H1 (cell line): Measurements from ENCODE around the gene AP4M1. TPM values are rescaled to one million over a fixed set of nuclear protein-coding genes. Genes with fewer than 3 reads are reported as not detected.

Experiments
- CTCF ChIA-PET: fragments of 300-600 bp; sonication (Branson Sonifier 250); formaldehyde crosslinking; loops from one replicate; lab custom pipeline; 2021; ENCODE audit not compliant: partially characterized antibody; lab: Charles Lee
- POLR2A ChIA-PET: fragments of 300-600 bp; sonication (Branson Sonifier 250); formaldehyde crosslinking; loops from one replicate; lab custom pipeline; 2021; ENCODE audit warnings: inconsistent platforms; ENCODE audit not compliant: partially characterized antibody; lab: Charles Lee
- DNase-seq, 2 experiments: peaks; one replicate each; pipeline versions ENCODE4 v3.0.0 to v3.0.0-alpha.2; 2010 to 2022; ENCODE audit warnings: low spot score in 2 of 2, low read depth in 1 of 2, mixed read lengths in 1 of 2
- FAIRE-seq: peaks from 2 replicates; lab custom pipeline; 2011; peaks lifted over from hg19 to GRCh38; lab: Jason Lieb, UNC
- H2AFZ ChIP-seq: 2 replicates; pipeline ENCODE4 v1.8.1; 2012; ENCODE audit warnings: low read length, inconsistent platforms
- H2AK5ac ChIP-seq: 2 replicates; pipeline ENCODE4 v1.6.1; 2013; ENCODE audit warnings: low read depth, low read length
- H2BK120ac ChIP-seq: replicated peaks from 2 replicates; pipeline ENCODE3; 2013; ENCODE audit warnings: low read depth, low read length, inconsistent platforms
- H2BK12ac ChIP-seq: 2 replicates; pipeline ENCODE4 v1.6.1; 2013; ENCODE audit warnings: low read depth, low read length
- H2BK15ac ChIP-seq: 2 replicates; pipeline ENCODE4 v1.6.1; 2013; ENCODE audit warnings: low read length
- H2BK20ac ChIP-seq: 2 replicates; pipeline ENCODE4 v1.6.1; 2013; ENCODE audit warnings: low read length
- H2BK5ac ChIP-seq: 2 replicates; pipeline ENCODE4 v1.6.1; 2013; ENCODE audit warnings: low read depth, low read length
- H3K14ac ChIP-seq: 2 replicates; pipeline ENCODE4 v1.6.1; 2013; ENCODE audit warnings: inconsistent platforms; ENCODE audit not compliant: insufficient read length
- H3K18ac ChIP-seq: 2 replicates; pipeline ENCODE4 v1.6.1; 2013; ENCODE audit warnings: low read length; ENCODE audit errors: extremely low read depth
- H3K23ac ChIP-seq: 2 replicates; pipeline ENCODE4 v1.6.1; 2013; ENCODE audit warnings: inconsistent platforms; ENCODE audit not compliant: insufficient read length
- H3K23me2 ChIP-seq: 2 replicates; pipeline ENCODE4 v1.6.1; 2013; ENCODE audit warnings: low read depth, low read length
- H3K27ac ChIP-seq: 2 replicates; pipeline ENCODE4 v1.6.1; 2011; ENCODE audit warnings: low read depth, low read length, inconsistent platforms
- H3K27me3 ChIP-seq, 4 experiments: replicated peaks in 1 of 4; 1 replicate in 1 of 4; 2 replicates in 3 of 4; pipeline versions ENCODE4 v1.6.1 to v1.8.1; 2011 to 2013; ENCODE audit warnings: low read length in 3 of 4, mild to moderate bottlenecking in 3 of 4, inconsistent platforms in 2 of 4, mixed read lengths in 2 of 4, moderate library complexity in 1 of 4; ENCODE audit not compliant: control insufficient read depth in 3 of 4, insufficient read depth in 3 of 4; ENCODE audit errors: extremely low read depth in 1 of 4
- H3K36me3 ChIP-seq, 4 experiments: 2 replicates each; pipeline versions ENCODE4 v1.6.1 to v1.8.1; 2011 to 2013; ENCODE audit warnings: mild to moderate bottlenecking in 4 of 4, low read length in 3 of 4, moderate library complexity in 2 of 4, control low read depth in 1 of 4, inconsistent platforms in 1 of 4; ENCODE audit not compliant: insufficient read depth in 4 of 4, control insufficient read depth in 2 of 4
- H3K4ac ChIP-seq: replicated peaks from 2 replicates; pipeline ENCODE3; 2013; ENCODE audit warnings: low read length, low read depth, mixed read lengths, inconsistent platforms; ENCODE audit not compliant: insufficient read length
- H3K4me1 ChIP-seq, 4 experiments: replicated peaks in 1 of 4; 1 replicate in 1 of 4; 2 replicates in 3 of 4; pipeline versions ENCODE4 v1.6.1 to v1.8.1; 2011 to 2013; ENCODE audit warnings: low read length in 3 of 4, inconsistent platforms in 2 of 4, mixed read lengths in 1 of 4; ENCODE audit not compliant: insufficient read depth in 4 of 4, control insufficient read depth in 3 of 4
- H3K4me2 ChIP-seq, 2 experiments: 2 replicates each; pipeline versions ENCODE4 v1.6.1 to v1.8.1; 2011 to 2013; ENCODE audit warnings: low read depth in 2 of 2, low read length in 2 of 2, control low read depth in 1 of 2, inconsistent platforms in 1 of 2, mild to moderate bottlenecking in 1 of 2; ENCODE audit not compliant: insufficient read depth in 1 of 2
- H3K4me3 ChIP-seq, 4 experiments: fragments of 200-600, 300-600 bp in 1 of 4; sonication (generic), shearing (Covaris generic), sonication (Bioruptor Twin) in 1 of 4; 2 replicates each; pipeline versions ENCODE4 v1.5.1 to v1.8.1; 2011 to 2016; ENCODE audit warnings: low read length in 4 of 4, low read depth in 3 of 4, control low read depth in 2 of 4, inconsistent platforms in 2 of 4, mild to moderate bottlenecking in 2 of 4, mixed read lengths in 1 of 4, moderate library complexity in 1 of 4; ENCODE audit not compliant: insufficient read depth in 2 of 4; ENCODE audit errors: extremely low read depth in 1 of 4
- H3K56ac ChIP-seq: replicated peaks from 2 replicates; pipeline ENCODE3; 2013; ENCODE audit warnings: low read depth, mild to moderate bottlenecking, mixed read lengths, low read length, inconsistent platforms; ENCODE audit not compliant: insufficient read length
- H3K79me1 ChIP-seq: 2 replicates; pipeline ENCODE4 v1.6.1; 2013; ENCODE audit warnings: low read depth, low read length, control low read depth
- H3K79me2 ChIP-seq, 2 experiments: 2 replicates each; pipeline versions ENCODE4 v1.6.1 to v1.8.1; 2012 to 2013; ENCODE audit warnings: low read length in 2 of 2, mild to moderate bottlenecking in 2 of 2, inconsistent platforms in 1 of 2; ENCODE audit not compliant: insufficient read depth in 2 of 2, control insufficient read depth in 1 of 2
- H3K9ac ChIP-seq, 4 experiments: replicated peaks in 1 of 4; 1 replicate in 1 of 4; 2 replicates in 3 of 4; pipeline versions ENCODE4 v1.6.1 to v1.8.1; 2011 to 2013; ENCODE audit warnings: low read depth in 3 of 4, low read length in 3 of 4, control low read depth in 2 of 4, mild to moderate bottlenecking in 2 of 4, moderate library complexity in 2 of 4, inconsistent platforms in 1 of 4; ENCODE audit errors: extremely low read depth in 1 of 4
- H3K9me3 ChIP-seq, 2 experiments: 2 replicates each; pipeline versions ENCODE4 v1.6.1 to v1.8.1; 2012 to 2013; ENCODE audit warnings: mild to moderate bottlenecking in 2 of 2, moderate library complexity in 2 of 2, control low read depth in 1 of 2, inconsistent platforms in 1 of 2, low read depth in 1 of 2, low read length in 1 of 2, mixed read lengths in 1 of 2; ENCODE audit not compliant: insufficient read depth in 2 of 2
- H4K20me1 ChIP-seq, 2 experiments: replicated peaks in 1 of 2; 2 replicates each; pipeline versions ENCODE3 to v1.8.1; 2011 to 2013; ENCODE audit warnings: inconsistent platforms in 2 of 2, low read length in 2 of 2, mild to moderate bottlenecking in 1 of 2; ENCODE audit not compliant: insufficient read depth in 2 of 2, control insufficient read depth in 1 of 2
- H4K5ac ChIP-seq: 2 replicates; pipeline ENCODE4 v1.6.1; 2013; ENCODE audit warnings: low read length, low read depth, mixed read lengths, inconsistent platforms; ENCODE audit not compliant: insufficient read length
- H4K8ac ChIP-seq: 2 replicates; pipeline ENCODE4 v1.8.0; 2013; ENCODE audit warnings: mild to moderate bottlenecking, moderate library complexity, low read length, inconsistent platforms; ENCODE audit not compliant: insufficient read depth; ENCODE audit errors: extremely low read depth
- H4K91ac ChIP-seq: replicated peaks from 2 replicates; pipeline ENCODE3; 2013; ENCODE audit warnings: low read length, mixed read lengths, inconsistent platforms; ENCODE audit not compliant: insufficient read length
- ASH2L ChIP-seq: fragments of 200-600, 300-600 bp; sonication (generic); IDR thresholded peaks from one replicate; pipeline ENCODE4 v1.7.1; 2017; ENCODE audit warnings: low read length
- ATF2 ChIP-seq: IDR thresholded peaks from 2 replicates; pipeline ENCODE4 v1.6.1; 2012; ENCODE audit warnings: low read length, inconsistent platforms
- KDM4A ChIP-seq: IDR thresholded peaks from one replicate; pipeline ENCODE4 v1.7.1; 2012; ENCODE audit warnings: low read depth, mild to moderate bottlenecking, moderate library complexity, low read length, inconsistent platforms; ENCODE audit not compliant: severe bottlenecking
- MAFK ChIP-seq: IDR thresholded peaks from 2 replicates; pipeline ENCODE4 v1.6.1; 2012; ENCODE audit warnings: low read depth, mild to moderate bottlenecking, improper control_type of control experiment, low read length
- POU5F1 ChIP-seq: IDR thresholded peaks from 2 replicates; pipeline ENCODE4 v1.6.1; 2011; ENCODE audit warnings: low read depth, mild to moderate bottlenecking, low read length, moderate library complexity
- RNF2 ChIP-seq: fragments of 200-900, 300-1000 bp; sonication (generic); IDR thresholded peaks from 2 replicates; pipeline ENCODE4 v1.7.1; 2016; ENCODE audit warnings: borderline replicate concordance, low read depth, mild to moderate bottlenecking, antibody characterized with exemption, low read length; ENCODE audit not compliant: poor library complexity, severe bottlenecking; ENCODE audit errors: missing control alignments
- ZNF274 ChIP-seq: IDR thresholded peaks from 2 replicates; pipeline ENCODE4 v1.7.0; 2012; ENCODE audit warnings: low read length, borderline replicate concordance; ENCODE audit errors: extremely low read depth
- WGBS, 2 experiments: shearing (Covaris generic) in 1 of 2; methylation state at CpG; one replicate each; pipeline versions ENCODE4 v1.1.6 to v1.1.7; 2013 to 2015; ENCODE audit warnings: low lambda C conversion rate in 2 of 2, mixed read lengths in 2 of 2, inconsistent platforms in 1 of 2, low coverage in 1 of 2, missing lambda C conversion rate in 1 of 2; ENCODE audit not compliant: insufficient replicate concordance in 2 of 2, insufficient coverage in 1 of 2, insufficient read length in 1 of 2; ENCODE audit errors: extremely low coverage in 1 of 2, missing lambda C conversion rate in 1 of 2; 5-methylcytosine and 5-hydroxymethylcytosine counted together
- polyA plus RNA-seq, 7 experiments: library from polyadenylated mRNA; depleted of rRNA in 3 of 7; stranded (reverse) in 5 of 7; unstranded in 2 of 7; fragments of >200 nt in 5 of 7; fragments of 200-250 nt in 2 of 7; gene quantifications; 1 replicate in 5 of 7; 2 replicates in 1 of 7; 4 replicates in 1 of 7; pipeline versions ENCODE4 v1.2.1 to v1.2.3, GENCODE V29; 2011 to 2013; ENCODE audit warnings: missing spikeins in 2 of 7, mixed read lengths in 2 of 7
- total RNA-seq: library from RNA; stranded (reverse); fragmentation: NEBNext Ultra II Directional; extraction: Animal tissue kit (Norgen Biotek cat#: 25700); gene quantifications from 2 replicates; pipeline ENCODE4 v1.2.1, GENCODE V29; 2021
- TF ChIP-seq, protein P1 (sequence below): IDR thresholded peaks from 2 replicates; pipeline ENCODE4 v1.6.1; 2012; ENCODE audit warnings: inconsistent platforms

Gene AP4M1
- total and polyA plus RNA-seq, 2 of the 8 experiments (the other 6 are each of a cell fraction or from before 2014, with no cell fraction given): 15.2 to 16.6 TPM

DNA sequence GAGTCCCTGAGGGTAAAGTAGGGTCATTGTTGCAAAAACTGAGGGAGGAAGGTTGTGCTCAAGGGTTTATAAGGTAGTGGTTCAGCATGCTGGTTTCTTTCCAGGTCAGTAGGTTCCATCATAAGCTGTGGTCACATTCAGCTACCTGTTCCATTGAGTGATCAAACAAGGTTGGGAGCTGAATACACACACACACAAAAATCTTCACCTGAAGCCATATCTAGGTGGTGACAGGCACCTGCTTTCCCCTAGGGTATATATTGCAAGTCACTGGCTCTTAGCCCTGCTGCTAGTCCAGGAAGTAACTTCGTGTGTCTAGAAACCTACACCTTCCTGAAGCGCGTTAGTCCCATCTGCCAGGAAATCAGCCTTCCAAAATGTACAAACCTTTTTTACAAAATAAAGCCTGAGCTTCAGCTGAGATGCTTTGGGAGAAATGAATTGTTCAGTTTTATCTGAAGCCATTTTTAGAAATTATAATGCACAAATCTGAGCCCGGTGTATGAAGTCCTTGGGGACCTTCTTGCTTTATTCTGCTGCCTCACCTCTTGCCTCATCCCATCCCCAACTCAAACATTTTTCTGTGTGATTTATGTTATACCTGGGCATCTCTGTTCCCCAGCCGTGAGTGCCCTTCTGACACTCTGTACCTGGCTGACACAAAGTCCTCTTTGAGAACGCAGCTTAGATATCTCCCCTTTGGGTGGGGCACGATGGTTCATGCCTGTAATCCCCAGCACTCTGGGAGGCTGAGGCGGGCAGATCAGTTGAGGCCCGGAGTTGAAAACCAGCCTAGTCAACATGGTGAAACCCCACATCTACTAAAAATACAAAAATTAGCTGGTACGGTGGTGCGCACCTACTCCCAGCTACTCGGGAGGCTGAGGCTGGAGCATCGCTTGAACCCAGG, 36.7 kb downstream of the AP4M1 start:
- ChIA-PET POLR2A (interaction anchor here (1.5 to 1.7 kb wide), 3 partner anchors 9 to 43 kb away, joined by 3 to 6 read pairs (median 4); partner anchors contain the start of gene GAL3ST4), CTCF (interaction anchor here (0.6 to 2.2 kb wide), 11 partner anchors 23 to 956 kb away, joined by 3 to 11 read pairs (median 4); no protein-coding TSS in a partner anchor)
- Histone ChIP-seq H2BK5ac (no peak overlapping the region), H3K56ac (no peak overlapping the region), H4K20me1 (no peaks in the 10 kb centered on the region), H2BK120ac (no peak overlapping the region), H2AK5ac (no peak overlapping the region), H2BK12ac (no peak overlapping the region), H3K27me3 (no peaks in the 10 kb centered on the region), H4K5ac (no peak overlapping the region), H3K14ac (no peak overlapping the region), H3K4me3 (no peak overlapping the region), H3K23ac (no peak overlapping the region), H3K9me3 (no peaks in the 10 kb centered on the region), H3K4me2 (no peak overlapping the region), H4K91ac (no peak overlapping the region), H3K79me2 (no peaks in the 10 kb centered on the region), H3K36me3 (no peaks in the 10 kb centered on the region), H2BK20ac (no peak overlapping the region), H3K4me1 (peaks cover 0 to 2% (median 0%) of the 10 kb centered on the region in 4 experiments; a peak in 1 of 7 replicates), H4K8ac (no peak overlapping the region), H3K27ac (no peak overlapping the region), H2BK15ac (no peak overlapping the region), H3K9ac (no peak overlapping the region), H3K18ac (no peak overlapping the region), H2AFZ (no peak overlapping the region), H3K79me1 (no peaks in the 10 kb centered on the region), H3K4ac (no peak overlapping the region), H3K23me2 (no peaks in the 10 kb centered on the region)
- DNase-seq (no peak), FAIRE-seq (no peak)
- 90% methylated on average over 13 of the region's 13 CpGs; no CpG with 5 or more reads in 1 of the 2 experiments for WGBS, 2 experiments
- TF ChIP-seq KDM4A: no peak
- no peak for TF ChIP-seq ASH2L
- no peak for TF ChIP-seq POU5F1
- no peak for TF ChIP-seq ZNF274
- TF ChIP-seq ATF2: no peak
- no peak for TF ChIP-seq MAFK
- TF ChIP-seq RNF2: no peak
- TF ChIP-seq, protein P1, sequence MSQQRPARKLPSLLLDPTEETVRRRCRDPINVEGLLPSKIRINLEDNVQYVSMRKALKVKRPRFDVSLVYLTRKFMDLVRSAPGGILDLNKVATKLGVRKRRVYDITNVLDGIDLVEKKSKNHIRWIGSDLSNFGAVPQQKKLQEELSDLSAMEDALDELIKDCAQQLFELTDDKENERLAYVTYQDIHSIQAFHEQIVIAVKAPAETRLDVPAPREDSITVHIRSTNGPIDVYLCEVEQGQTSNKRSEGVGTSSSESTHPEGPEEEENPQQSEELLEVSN: no peak
